SK-N-SH treated with all-trans-retinoic acid at 6 μM for 48 hours (cell line): Measurements from ENCODE around the gene RADIL.

Experiments used
- CSRNP3 ChIP-seq: fragments of 250-450 bp; sonication (Bioruptor Pico); IDR thresholded peaks from 2 replicates; pipeline ENCODE4 v1.5.1; 2021; ENCODE audit warnings: mild to moderate bottlenecking, moderate library complexity
- ESRRG ChIP-seq: fragments of 250-450 bp; sonication (Bioruptor Pico); IDR thresholded peaks from 2 replicates; pipeline ENCODE4 v1.6.1; 2021; ENCODE audit warnings: mild to moderate bottlenecking
- OSR1 ChIP-seq: fragments of 250-450 bp; sonication (Bioruptor Pico); IDR thresholded peaks from 2 replicates; pipeline ENCODE4 v1.8.0; 2022; ENCODE audit warnings: moderate library complexity, mild to moderate bottlenecking, inconsistent platforms
- PATZ1 ChIP-seq: fragments of 250-450 bp; sonication (Bioruptor Pico); IDR thresholded peaks from 2 replicates; pipeline ENCODE4 v1.8.0; 2020; ENCODE audit warnings: mild to moderate bottlenecking, moderate library complexity, borderline replicate concordance
- ZFP3 ChIP-seq: fragments of 250-450 bp; sonication (Bioruptor Pico); IDR thresholded peaks from 2 replicates; pipeline ENCODE4 v1.5.0; 2020; ENCODE audit warnings: mild to moderate bottlenecking, moderate library complexity

- no peak for TF ChIP-seq PATZ1 (CRISPR knock-in tag)
- no peak for TF ChIP-seq OSR1
- no peak for TF ChIP-seq ESRRG (CRISPR knock-in tag)
- no peak for TF ChIP-seq ZFP3 (CRISPR knock-in tag)
- TF ChIP-seq CSRNP3 (CRISPR knock-in tag), result no peak
Measured at GRCh38 chr7:4770886-4771285, 112.6 kb downstream of the RADIL start.
